ENCODE measurements around the gene LIN7B. TPM values are rescaled to one million over a fixed set of nuclear protein-coding genes. Genes with fewer than 3 reads are reported as not detected.

Gene LIN7B
- total and polyA plus RNA-seq, 2 of the 13 experiments (the other 11 are each of a cell fraction or from before 2014, with no cell fraction given), result 5.3 to 7.6 TPM

DNA sequence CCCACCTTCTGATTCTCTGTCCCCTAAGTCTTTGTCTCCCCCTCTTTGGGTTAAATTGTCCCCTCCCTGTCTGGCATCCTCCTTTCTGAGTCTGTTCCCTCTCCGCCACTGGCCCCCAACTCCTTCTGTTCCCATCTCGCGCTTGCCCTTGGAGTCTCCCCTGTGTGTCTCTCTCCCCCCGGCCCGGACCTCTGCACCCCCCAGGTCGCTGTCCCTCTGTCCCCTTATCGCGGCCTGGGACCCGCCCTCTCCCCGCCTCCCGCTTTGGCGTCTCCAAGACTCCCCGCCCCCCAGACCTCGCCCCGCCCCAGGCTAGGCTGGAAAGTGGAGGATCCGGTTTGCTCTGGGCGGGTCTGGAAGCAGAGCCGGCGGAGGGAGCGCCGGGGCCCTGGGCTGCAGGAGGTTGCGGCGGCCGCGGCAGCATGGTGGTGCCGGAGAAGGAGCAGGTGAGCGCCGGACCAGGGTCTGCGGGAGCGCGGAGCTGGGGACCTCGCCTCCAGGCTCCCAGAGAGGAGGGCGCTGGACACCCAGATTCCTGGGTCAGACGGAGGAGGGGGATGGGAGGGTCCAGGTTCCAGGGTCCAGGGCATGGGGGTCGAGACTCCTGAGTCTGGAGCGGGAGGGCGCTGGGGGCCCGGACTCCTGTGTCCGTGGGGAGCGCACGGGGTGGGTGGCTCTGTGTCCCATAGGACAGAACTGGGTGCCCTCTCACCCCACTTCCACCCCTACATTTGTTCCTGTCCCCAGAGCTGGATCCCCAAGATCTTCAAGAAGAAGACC, 43.5 kb downstream of the LIN7B start, which contains the start of gene TRPM4 (continued):
- TF ChIP-seq, protein P1, sequence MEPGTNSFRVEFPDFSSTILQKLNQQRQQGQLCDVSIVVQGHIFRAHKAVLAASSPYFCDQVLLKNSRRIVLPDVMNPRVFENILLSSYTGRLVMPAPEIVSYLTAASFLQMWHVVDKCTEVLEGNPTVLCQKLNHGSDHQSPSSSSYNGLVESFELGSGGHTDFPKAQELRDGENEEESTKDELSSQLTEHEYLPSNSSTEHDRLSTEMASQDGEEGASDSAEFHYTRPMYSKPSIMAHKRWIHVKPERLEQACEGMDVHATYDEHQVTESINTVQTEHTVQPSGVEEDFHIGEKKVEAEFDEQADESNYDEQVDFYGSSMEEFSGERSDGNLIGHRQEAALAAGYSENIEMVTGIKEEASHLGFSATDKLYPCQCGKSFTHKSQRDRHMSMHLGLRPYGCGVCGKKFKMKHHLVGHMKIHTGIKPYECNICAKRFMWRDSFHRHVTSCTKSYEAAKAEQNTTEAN (CRISPR knock-in tag; conservative IDR thresholded peaks at IDR 0.05), result no peak
- TF ChIP-seq ZNF331 (CRISPR knock-in tag; IDR thresholded peaks at IDR 0.05) (peak; percentile 22; the same call in 1 of the 2 replicates), PLRG1 (conservative IDR thresholded peaks at IDR 0.05) (no peak), PHF8 (CRISPR knock-in tag; IDR thresholded peaks at IDR 0.05) (peak; percentile 78), ARNT2 (CRISPR knock-in tag; IDR thresholded peaks at IDR 0.05; ENCODE audit: low read depth) (peak; percentile 54; the same call in 1 of the 2 replicates), CENPT (CRISPR knock-in tag; IDR thresholded peaks at IDR 0.05; ENCODE audit: low read depth) (no peak), ZNF83 (CRISPR knock-in tag; IDR thresholded peaks at IDR 0.05; ENCODE audit: borderline replicate concordance) (no peak), SKI (IDR thresholded peaks at IDR 0.05; ENCODE audit: partially characterized antibody) (no peak), ELF3 (CRISPR knock-in tag; IDR thresholded peaks at IDR 0.05) (no peak), ZNF12 (CRISPR knock-in tag; IDR thresholded peaks at IDR 0.05) (no peak), CC2D1A (CRISPR knock-in tag; IDR thresholded peaks at IDR 0.05) (no peak), KLF16 (CRISPR knock-in tag; IDR thresholded peaks at IDR 0.05) (0 out of 4 replicates have a peak, but pooled peaks of 1 of the 2 experiments have one; percentile 63), MAFG (CRISPR knock-in tag; IDR thresholded peaks at IDR 0.05) (no peak), ZSCAN25 (CRISPR knock-in tag; IDR thresholded peaks at IDR 0.05) (peak; percentile 70; the same call in 1 of the 2 replicates), ZNF891 (CRISPR knock-in tag; IDR thresholded peaks at IDR 0.05) (0 out of 2 replicates have a peak, but pooled peaks have one; percentile 22), FOXC1 (CRISPR knock-in tag; IDR thresholded peaks at IDR 0.05; ENCODE audit: borderline replicate concordance) (no peak), MYC (CRISPR knock-in tag; IDR thresholded peaks at IDR 0.05; ENCODE audit: borderline replicate concordance) (peak; percentile 52; the same call in 1 of the 2 replicates), SPEN (CRISPR knock-in tag; IDR thresholded peaks at IDR 0.05; ENCODE audit: low read depth) (0 out of 2 replicates have a peak, but pooled peaks have one; percentile 37)
- TF ChIP-seq, protein P2, sequence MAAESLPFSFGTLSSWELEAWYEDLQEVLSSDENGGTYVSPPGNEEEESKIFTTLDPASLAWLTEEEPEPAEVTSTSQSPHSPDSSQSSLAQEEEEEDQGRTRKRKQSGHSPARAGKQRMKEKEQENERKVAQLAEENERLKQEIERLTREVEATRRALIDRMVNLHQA (CRISPR knock-in tag; IDR thresholded peaks at IDR 0.05), result no peak
- TF ChIP-seq, protein P3, sequence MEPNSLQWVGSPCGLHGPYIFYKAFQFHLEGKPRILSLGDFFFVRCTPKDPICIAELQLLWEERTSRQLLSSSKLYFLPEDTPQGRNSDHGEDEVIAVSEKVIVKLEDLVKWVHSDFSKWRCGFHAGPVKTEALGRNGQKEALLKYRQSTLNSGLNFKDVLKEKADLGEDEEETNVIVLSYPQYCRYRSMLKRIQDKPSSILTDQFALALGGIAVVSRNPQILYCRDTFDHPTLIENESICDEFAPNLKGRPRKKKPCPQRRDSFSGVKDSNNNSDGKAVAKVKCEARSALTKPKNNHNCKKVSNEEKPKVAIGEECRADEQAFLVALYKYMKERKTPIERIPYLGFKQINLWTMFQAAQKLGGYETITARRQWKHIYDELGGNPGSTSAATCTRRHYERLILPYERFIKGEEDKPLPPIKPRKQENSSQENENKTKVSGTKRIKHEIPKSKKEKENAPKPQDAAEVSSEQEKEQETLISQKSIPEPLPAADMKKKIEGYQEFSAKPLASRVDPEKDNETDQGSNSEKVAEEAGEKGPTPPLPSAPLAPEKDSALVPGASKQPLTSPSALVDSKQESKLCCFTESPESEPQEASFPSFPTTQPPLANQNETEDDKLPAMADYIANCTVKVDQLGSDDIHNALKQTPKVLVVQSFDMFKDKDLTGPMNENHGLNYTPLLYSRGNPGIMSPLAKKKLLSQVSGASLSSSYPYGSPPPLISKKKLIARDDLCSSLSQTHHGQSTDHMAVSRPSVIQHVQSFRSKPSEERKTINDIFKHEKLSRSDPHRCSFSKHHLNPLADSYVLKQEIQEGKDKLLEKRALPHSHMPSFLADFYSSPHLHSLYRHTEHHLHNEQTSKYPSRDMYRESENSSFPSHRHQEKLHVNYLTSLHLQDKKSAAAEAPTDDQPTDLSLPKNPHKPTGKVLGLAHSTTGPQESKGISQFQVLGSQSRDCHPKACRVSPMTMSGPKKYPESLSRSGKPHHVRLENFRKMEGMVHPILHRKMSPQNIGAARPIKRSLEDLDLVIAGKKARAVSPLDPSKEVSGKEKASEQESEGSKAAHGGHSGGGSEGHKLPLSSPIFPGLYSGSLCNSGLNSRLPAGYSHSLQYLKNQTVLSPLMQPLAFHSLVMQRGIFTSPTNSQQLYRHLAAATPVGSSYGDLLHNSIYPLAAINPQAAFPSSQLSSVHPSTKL (CRISPR knock-in tag; IDR thresholded peaks at IDR 0.05), result no peak; the same call in 1 of the 2 replicates
- TF ChIP-seq, protein P4, sequence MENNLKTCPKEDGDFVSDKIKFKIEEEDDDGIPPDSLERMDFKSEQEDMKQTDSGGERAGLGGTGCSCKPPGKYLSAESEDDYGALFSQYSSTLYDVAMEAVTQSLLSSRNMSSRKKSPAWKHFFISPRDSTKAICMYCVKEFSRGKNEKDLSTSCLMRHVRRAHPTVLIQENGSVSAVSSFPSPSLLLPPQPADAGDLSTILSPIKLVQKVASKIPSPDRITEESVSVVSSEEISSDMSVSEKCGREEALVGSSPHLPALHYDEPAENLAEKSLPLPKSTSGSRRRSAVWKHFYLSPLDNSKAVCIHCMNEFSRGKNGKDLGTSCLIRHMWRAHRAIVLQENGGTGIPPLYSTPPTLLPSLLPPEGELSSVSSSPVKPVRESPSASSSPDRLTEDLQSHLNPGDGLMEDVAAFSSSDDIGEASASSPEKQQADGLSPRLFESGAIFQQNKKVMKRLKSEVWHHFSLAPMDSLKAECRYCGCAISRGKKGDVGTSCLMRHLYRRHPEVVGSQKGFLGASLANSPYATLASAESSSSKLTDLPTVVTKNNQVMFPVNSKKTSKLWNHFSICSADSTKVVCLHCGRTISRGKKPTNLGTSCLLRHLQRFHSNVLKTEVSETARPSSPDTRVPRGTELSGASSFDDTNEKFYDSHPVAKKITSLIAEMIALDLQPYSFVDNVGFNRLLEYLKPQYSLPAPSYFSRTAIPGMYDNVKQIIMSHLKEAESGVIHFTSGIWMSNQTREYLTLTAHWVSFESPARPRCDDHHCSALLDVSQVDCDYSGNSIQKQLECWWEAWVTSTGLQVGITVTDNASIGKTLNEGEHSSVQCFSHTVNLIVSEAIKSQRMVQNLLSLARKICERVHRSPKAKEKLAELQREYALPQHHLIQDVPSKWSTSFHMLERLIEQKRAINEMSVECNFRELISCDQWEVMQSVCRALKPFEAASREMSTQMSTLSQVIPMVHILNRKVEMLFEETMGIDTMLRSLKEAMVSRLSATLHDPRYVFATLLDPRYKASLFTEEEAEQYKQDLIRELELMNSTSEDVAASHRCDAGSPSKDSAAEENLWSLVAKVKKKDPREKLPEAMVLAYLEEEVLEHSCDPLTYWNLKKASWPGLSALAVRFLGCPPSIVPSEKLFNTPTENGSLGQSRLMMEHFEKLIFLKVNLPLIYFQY (CRISPR knock-in tag; IDR thresholded peaks at IDR 0.05; ENCODE audit: borderline replicate concordance), result peak; percentile 59; the same call in 1 of the 2 replicates

All from HepG2 (cell line).